GM12878 (cell line): ENCODE measurements around the gene FRAS1. TPM values are rescaled to one million over a fixed set of nuclear protein-coding genes. Genes with fewer than 3 reads are reported as not detected.

Source experiments
- ATF3 ChIP-seq: IDR thresholded peaks from 2 replicates; pipeline ENCODE4 v1.6.1; 2011; ENCODE audit warnings: low read depth, mild to moderate bottlenecking, low read length, moderate library complexity, borderline replicate concordance; ENCODE audit errors: extremely low read depth
- CBFB ChIP-seq: IDR thresholded peaks from 2 replicates; pipeline ENCODE4 v1.6.1; 2016; ENCODE audit warnings: antibody characterized with exemption, low read depth
- CBX5 ChIP-seq: sonication (generic); IDR thresholded peaks from 2 replicates; pipeline ENCODE4 v1.6.1; 2016; ENCODE audit warnings: low read depth, moderate library complexity, mild to moderate bottlenecking, inconsistent platforms
- CEBPB ChIP-seq, 2 experiments: fragments of 150-350 bp in 1 of 2; IDR thresholded peaks; 2 replicates each; pipeline ENCODE4 v1.6.1; 2012 to 2014; ENCODE audit warnings: low read depth in 2 of 2, low read length in 2 of 2, borderline replicate concordance in 1 of 2, inconsistent platforms in 1 of 2
- CHD4 ChIP-seq: fragments of 200-600 bp; sonication (generic); IDR thresholded peaks from 2 replicates; pipeline ENCODE4 v1.6.1; 2016; ENCODE audit warnings: mild to moderate bottlenecking
- CREM ChIP-seq: IDR thresholded peaks from 2 replicates; pipeline ENCODE4 v1.6.1; 2014; ENCODE audit warnings: antibody characterized with exemption, low read depth
- GATAD2B ChIP-seq: fragments of 450-650 bp; conservative IDR thresholded peaks from 2 replicates; pipeline ENCODE4 v1.6.1; 2017; ENCODE audit warnings: low read depth, mild to moderate bottlenecking, moderate library complexity
- LARP7 ChIP-seq: fragments of 450-650 bp; IDR thresholded peaks from 2 replicates; pipeline ENCODE4 v1.6.1; 2017; ENCODE audit warnings: mild to moderate bottlenecking
- MXI1 ChIP-seq: fragments of 150-350 bp; IDR thresholded peaks from 2 replicates; pipeline ENCODE4 v1.6.1; 2011; ENCODE audit warnings: low read depth, mild to moderate bottlenecking, inconsistent platforms, low read length, improper control_type of control experiment
- NFYA ChIP-seq: IDR thresholded peaks from 2 replicates; pipeline ENCODE4 v1.6.1; 2011; ENCODE audit warnings: low read depth, mild to moderate bottlenecking, low read length, improper control_type of control experiment, borderline replicate concordance
- NR2C2 ChIP-seq: IDR thresholded peaks from 2 replicates; pipeline ENCODE4 v1.6.1; 2011; ENCODE audit warnings: borderline replicate concordance, low read depth; ENCODE audit not compliant: control insufficient read depth, insufficient read length
- PKNOX1 ChIP-seq: fragments of 450-650 bp; IDR thresholded peaks from 2 replicates; pipeline ENCODE4 v1.6.1; 2016; ENCODE audit warnings: mild to moderate bottlenecking
- POLR2AphosphoS2 ChIP-seq: IDR thresholded peaks from 2 replicates; pipeline ENCODE4 v1.6.1; 2011; ENCODE audit warnings: low read depth, mild to moderate bottlenecking, low read length, improper control_type of control experiment, moderate library complexity
- POU2F2 ChIP-seq: IDR thresholded peaks from 3 replicates; pipeline ENCODE4 v1.6.1; 2011; ENCODE audit warnings: low read depth, mild to moderate bottlenecking, low read length, borderline replicate concordance
- RELB ChIP-seq: fragments of 450-650 bp; IDR thresholded peaks from 2 replicates; pipeline ENCODE4 v1.6.1; 2017; ENCODE audit warnings: low read depth, mild to moderate bottlenecking, moderate library complexity
- SIX5 ChIP-seq: IDR thresholded peaks from 2 replicates; pipeline ENCODE4 v1.6.1; 2011; ENCODE audit warnings: mild to moderate bottlenecking, low read depth, low read length, moderate library complexity; ENCODE audit not compliant: severe bottlenecking
- SPI1 ChIP-seq: IDR thresholded peaks from 2 replicates; pipeline ENCODE4 v1.6.1; 2011; ENCODE audit warnings: low read depth, mild to moderate bottlenecking, low read length, moderate library complexity, borderline replicate concordance; ENCODE audit not compliant: insufficient read depth
- SREBF1 ChIP-seq: IDR thresholded peaks from 2 replicates; pipeline ENCODE4 v1.6.1; 2012; ENCODE audit warnings: mild to moderate bottlenecking, low read length
- SRF ChIP-seq, 2 experiments: IDR thresholded peaks; 2 replicates each; pipeline ENCODE4 v1.6.1; 2011; ENCODE audit warnings: low read depth in 2 of 2, low read length in 2 of 2, mild to moderate bottlenecking in 1 of 2, moderate library complexity in 1 of 2
- TBL1XR1 ChIP-seq: IDR thresholded peaks from 2 replicates; pipeline ENCODE4 v1.6.1; 2012; ENCODE audit warnings: low read depth, low read length, improper control_type of control experiment
- TCF7 ChIP-seq: IDR thresholded peaks from 2 replicates; pipeline ENCODE4 v1.6.1; 2014; ENCODE audit warnings: antibody characterized with exemption, borderline replicate concordance
- YY1 ChIP-seq: IDR thresholded peaks from 2 replicates; pipeline ENCODE4 v1.6.1; 2011; ENCODE audit warnings: low read depth, mild to moderate bottlenecking, low read length
- ZNF384 ChIP-seq: IDR thresholded peaks from 2 replicates; pipeline ENCODE4 v1.6.1; 2012; ENCODE audit warnings: low read depth, mild to moderate bottlenecking, low read length, improper control_type of control experiment, borderline replicate concordance
- polyA plus RNA-seq, 11 experiments: library from polyadenylated mRNA; depleted of rRNA in 4 of 11; unstranded in 6 of 11; stranded (reverse) in 5 of 11; fragments of >200 nt; fragmentation: Nextera tagmentation in 4 of 11; fragmentation: Illumina TruSeq in 1 of 11; extraction: Ambion mirVana in 4 of 11; extraction: Trizol in 1 of 11; gene quantifications; 1 replicate in 1 of 11; 2 replicates in 10 of 11; pipeline versions ENCODE4 v1.2.1 to v1.2.3, GENCODE V29; 2011 to 2016; ENCODE audit warnings: inconsistent platforms in 2 of 11, missing spikeins in 2 of 11, low read depth in 1 of 11
- total RNA-seq, 4 experiments: library from RNA; depleted of rRNA in 3 of 4; stranded (reverse); fragments of >200 nt in 3 of 4; fragmentation: Illumina TruSeq in 1 of 4; extraction: Trizol in 1 of 4; gene quantifications; 2 replicates each; pipeline versions ENCODE4 v1.2.1 to v1.2.3, GENCODE V29; 2013 to 2021
- TF ChIP-seq, protein P1 (sequence below): fragments of 450-650 bp; IDR thresholded peaks from 2 replicates; pipeline ENCODE4 v1.6.1; 2017; ENCODE audit warnings: mild to moderate bottlenecking, moderate library complexity
- TF ChIP-seq, protein P2 (sequence below): IDR thresholded peaks from 2 replicates; pipeline ENCODE4 v1.6.1; 2012; ENCODE audit warnings: low read depth, low read length, improper control_type of control experiment

The FRAS1 gene
- total and polyA plus RNA-seq, 10 of the 15 experiments (the other 5 are each of a cell fraction or from before 2014, with no cell fraction given) = 0.08 to 11.7 (median 0.20) TPM

DNA sequence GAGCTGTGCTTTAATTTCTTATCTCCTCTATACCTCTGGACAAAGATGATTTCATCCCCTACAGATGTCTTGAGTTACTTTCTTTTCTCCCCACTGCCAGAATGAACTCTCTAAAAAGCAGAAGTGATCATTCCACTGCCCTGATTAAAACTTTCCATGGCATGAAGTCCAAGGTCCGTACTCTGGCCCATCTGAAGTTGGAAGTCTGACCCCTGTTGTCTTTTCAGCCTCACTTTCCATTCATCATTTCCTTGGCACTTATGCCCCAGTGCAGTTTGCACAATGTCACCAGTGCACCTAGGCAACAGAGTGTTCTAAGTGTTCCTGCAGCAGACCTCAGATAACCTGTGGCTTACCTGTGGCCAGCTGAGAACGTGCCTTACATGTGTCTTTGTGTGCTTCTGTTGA lies 242.4 kb downstream of the FRAS1 start (continued):
- peak; percentile 72 for TF ChIP-seq RELB
- TF ChIP-seq NR2C2 = no peak
- TF ChIP-seq CHD4 = no peak
- no peak for TF ChIP-seq YY1
- TF ChIP-seq ATF3 = no peak
- no peak for TF ChIP-seq CBX5
- TF ChIP-seq, protein P1, sequence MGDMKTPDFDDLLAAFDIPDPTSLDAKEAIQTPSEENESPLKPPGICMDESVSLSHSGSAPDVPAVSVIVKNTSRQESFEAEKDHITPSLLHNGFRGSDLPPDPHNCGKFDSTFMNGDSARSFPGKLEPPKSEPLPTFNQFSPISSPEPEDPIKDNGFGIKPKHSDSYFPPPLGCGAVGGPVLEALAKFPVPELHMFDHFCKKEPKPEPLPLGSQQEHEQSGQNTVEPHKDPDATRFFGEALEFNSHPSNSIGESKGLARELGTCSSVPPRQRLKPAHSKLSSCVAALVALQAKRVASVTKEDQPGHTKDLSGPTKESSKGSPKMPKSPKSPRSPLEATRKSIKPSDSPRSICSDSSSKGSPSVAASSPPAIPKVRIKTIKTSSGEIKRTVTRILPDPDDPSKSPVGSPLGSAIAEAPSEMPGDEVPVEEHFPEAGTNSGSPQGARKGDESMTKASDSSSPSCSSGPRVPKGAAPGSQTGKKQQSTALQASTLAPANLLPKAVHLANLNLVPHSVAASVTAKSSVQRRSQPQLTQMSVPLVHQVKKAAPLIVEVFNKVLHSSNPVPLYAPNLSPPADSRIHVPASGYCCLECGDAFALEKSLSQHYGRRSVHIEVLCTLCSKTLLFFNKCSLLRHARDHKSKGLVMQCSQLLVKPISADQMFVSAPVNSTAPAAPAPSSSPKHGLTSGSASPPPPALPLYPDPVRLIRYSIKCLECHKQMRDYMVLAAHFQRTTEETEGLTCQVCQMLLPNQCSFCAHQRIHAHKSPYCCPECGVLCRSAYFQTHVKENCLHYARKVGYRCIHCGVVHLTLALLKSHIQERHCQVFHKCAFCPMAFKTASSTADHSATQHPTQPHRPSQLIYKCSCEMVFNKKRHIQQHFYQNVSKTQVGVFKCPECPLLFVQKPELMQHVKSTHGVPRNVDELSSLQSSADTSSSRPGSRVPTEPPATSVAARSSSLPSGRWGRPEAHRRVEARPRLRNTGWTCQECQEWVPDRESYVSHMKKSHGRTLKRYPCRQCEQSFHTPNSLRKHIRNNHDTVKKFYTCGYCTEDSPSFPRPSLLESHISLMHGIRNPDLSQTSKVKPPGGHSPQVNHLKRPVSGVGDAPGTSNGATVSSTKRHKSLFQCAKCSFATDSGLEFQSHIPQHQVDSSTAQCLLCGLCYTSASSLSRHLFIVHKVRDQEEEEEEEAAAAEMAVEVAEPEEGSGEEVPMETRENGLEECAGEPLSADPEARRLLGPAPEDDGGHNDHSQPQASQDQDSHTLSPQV = no peak
- TF ChIP-seq CBFB = no peak
- TF ChIP-seq SREBF1 = no peak
- no peak for TF ChIP-seq CREM
- no peak for TF ChIP-seq ZNF384
- no peak for TF ChIP-seq MXI1
- TF ChIP-seq LARP7 = no peak
- TF ChIP-seq POLR2AphosphoS2 = no peak
- no peak for TF ChIP-seq PKNOX1
- TF ChIP-seq SIX5 = no peak
- no peak for TF ChIP-seq TBL1XR1
- TF ChIP-seq TCF7 = no peak
- no peak for TF ChIP-seq POU2F2
- TF ChIP-seq CEBPB (IDR thresholded peaks at IDR 0.05; ENCODE audit: borderline replicate concordance in 1 of 2, low read depth in 2 of 2, low read length in 2 of 2) = no peak
- TF ChIP-seq NFYA = no peak
- TF ChIP-seq, protein P2, sequence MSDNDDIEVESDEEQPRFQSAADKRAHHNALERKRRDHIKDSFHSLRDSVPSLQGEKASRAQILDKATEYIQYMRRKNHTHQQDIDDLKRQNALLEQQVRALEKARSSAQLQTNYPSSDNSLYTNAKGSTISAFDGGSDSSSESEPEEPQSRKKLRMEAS = no peak
- TF ChIP-seq GATAD2B = 0 out of 2 replicates have a peak, but pooled peaks have one; percentile 50
- no peak for TF ChIP-seq SRF (IDR thresholded peaks at IDR 0.05; ENCODE audit: low read depth in 2 of 2, low read length in 2 of 2)
- peak; percentile 90; the same call in 1 of the 2 replicates for TF ChIP-seq SPI1
